Activated naive CD4-positive, alpha-beta T cell treated with Interleukin-2 at 50 U/mL for 16 hours (primary cell): ENCODE results near the gene PLXNC1.

Experiments used
- DNase-seq: peaks from one replicate; pipeline ENCODE4 v3.0.0-alpha.2; 2020

The PLXNC1 gene

GRCh38 chr12:94245631-94246383, 97.4 kb downstream of the PLXNC1 start:
- no peak for DNase-seq

GRCh38 chr12:94247246-94247645, 98.9 kb downstream of the PLXNC1 start:
- DNase-seq, result no peak

DNA sequence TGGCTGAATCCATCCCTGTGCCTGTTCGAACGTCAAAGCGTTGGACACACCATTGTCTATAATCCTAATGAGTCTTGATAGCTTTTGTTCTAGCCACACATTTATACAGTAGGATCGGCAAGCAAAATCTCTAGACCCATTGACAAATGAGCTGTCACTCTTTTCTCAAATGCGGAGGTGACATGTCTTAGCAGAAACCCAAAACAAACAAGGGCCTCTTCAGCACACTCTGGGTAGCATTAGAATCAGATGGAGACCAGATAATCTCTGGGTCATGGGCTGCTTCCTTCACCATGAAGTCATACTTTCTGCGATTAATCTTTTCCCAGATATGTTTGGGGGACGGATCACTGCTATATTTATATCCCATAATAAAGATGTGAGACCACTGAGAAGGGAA, 100.2 kb downstream of the PLXNC1 start:
- DNase-seq, result no peak

- no peak for DNase-seq
Observed at GRCh38 chr12:94250130-94250529, 101.8 kb downstream of the PLXNC1 start.

GRCh38 chr12:94254270-94254669, 105.9 kb downstream of the PLXNC1 start:
- DNase-seq, result no peak

DNA sequence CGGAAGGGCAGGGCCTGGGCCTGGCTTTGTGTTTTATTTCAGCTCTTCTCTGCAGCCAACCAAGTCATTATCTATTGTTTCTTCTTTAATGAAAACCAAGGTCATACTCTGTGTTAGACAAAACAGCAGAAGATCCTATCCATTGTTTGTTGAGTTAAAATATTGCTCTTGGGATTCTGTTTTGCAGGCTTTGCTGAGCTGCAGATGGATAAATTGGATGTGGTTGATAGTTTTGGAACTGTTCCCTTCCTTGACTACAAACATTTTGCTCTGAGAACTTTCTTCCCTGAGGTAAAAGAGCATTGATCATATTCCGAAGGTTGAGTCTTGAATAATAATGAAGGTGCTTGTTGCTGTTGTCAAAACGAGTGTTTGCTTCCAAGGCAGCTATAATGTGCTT, 106.6 kb downstream of the PLXNC1 start:
- DNase-seq, result no peak

DNA sequence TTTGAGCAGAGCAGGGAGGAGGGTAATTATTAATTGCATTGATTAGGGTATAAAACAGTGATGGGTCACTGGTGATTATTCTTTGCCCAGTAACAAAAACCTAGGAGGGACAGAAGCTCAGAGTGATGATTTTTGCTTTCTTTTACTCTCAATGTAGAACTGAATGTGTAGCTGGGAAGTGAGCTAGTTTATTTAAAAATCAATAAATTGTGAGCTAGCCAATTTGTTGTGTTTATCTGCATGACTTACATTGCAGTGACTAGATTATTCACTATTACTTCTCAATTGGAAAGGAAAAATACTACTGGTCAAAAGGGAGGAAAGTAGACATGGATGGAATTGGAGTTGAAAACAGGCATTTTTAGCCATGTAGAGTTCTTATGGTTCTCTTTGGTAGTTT, 107.1 kb downstream of the PLXNC1 start:
- DNase-seq, result no peak

- DNase-seq, result no peak
Observed at GRCh38 chr12:94258593-94258992, 110.2 kb downstream of the PLXNC1 start.

DNA sequence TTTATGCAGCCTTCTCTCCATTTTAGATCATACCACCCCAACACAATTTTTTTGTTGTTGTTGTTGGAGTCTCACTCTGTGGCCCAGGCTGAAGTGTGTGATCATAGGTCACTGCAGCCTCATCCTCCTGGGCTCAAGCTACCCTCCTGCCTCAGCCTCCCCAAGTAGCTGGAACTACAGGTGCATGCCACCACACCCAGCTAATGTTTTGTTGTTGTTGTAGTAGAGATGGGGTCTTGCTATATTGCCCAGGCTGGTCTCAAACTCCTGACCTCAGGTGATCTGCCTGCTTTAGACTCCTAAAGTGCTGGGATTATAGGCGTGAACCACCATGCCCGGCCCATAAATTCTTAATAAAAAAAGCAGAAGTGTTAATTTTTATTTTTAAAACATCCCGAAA, 111.6 kb downstream of the PLXNC1 start:
- no peak for DNase-seq

DNA sequence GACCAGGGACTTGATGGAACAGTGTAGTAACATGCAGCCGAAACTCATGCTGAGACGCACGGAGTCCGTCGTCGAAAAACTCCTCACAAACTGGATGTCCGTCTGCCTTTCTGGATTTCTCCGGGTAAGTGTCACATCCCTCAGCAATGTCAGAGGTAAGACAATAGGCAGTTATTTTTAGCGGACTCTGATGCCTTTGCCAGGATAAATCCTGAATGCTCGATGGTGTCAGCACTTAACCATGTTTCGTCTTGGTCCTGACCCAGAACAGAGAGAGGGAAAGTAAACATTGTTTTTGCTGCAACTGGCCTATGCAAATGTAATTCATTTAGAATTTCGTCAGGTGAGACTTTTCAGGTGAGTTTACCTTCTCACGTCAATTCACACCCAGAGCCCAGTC, 112.3 kb downstream of the PLXNC1 start:
- DNase-seq, result no peak

DNA sequence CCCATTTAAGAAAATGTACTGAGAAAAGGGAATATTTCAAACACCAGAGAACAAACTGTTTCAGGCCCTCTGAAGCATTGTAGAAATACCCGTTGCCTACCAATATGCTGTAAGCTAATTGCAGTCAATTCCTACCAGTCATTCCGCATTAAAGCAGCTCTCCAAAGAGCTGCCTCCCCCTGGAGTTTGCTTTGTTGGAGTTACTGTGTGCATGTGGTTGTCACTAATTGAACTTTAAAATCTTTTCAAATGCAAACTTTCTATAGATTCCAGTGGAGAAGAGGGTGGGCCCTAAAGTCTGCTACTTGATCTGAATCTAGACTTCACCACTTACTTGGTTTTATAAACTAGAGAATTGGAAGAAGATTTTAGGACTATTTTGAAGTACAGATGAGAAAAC, 112.7 kb downstream of the PLXNC1 start:
- no peak for DNase-seq

GRCh38 chr12:94261786-94262185, 113.4 kb downstream of the PLXNC1 start:
- DNase-seq, result no peak

DNA sequence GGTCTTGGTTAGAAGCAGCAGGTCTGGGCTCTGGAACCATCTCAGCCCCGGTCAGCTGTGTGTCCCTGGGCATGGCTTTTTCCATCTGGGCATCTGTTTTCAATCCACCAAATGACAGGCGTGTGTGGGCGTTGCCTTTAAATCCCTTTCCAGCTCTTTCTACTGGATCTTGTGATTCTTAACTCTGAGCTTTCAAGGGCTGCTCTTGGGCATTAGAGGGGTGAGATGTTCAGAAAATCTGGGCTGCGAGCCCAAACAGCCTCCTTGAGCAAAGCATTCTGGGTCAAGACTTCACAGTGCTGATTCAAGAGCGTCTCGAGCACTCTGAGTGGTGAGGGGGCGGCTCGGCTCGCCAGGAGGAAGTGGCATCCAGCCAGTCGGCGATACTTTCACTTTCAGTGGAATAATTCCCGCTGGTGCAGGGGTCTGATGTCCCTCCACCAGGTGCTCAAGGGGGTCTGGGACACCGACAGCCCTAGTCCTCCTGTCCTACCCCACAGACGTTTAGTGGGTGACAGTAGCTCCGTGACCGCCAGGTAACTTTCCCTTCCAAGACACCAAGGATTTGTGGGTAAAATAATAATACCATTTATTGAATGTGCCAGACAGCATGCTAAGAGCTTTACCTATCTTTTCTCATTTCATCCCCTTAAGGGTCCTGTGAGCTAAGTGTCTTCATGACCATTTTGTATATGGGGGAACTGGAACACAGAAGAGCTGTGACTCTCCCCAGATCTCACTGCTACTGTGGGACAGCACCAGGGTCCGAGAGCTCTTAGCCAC, 114.0 kb downstream of the PLXNC1 start:
- DNase-seq, result peak; percentile 74

- DNase-seq, result peak; percentile 72
Observed at GRCh38 chr12:94263011-94263811, 114.8 kb downstream of the PLXNC1 start.

- DNase-seq, result no peak
Observed at GRCh38 chr12:94263905-94264561, 115.7 kb downstream of the PLXNC1 start.

GRCh38 chr12:94264736-94265485, 116.5 kb downstream of the PLXNC1 start:
- DNase-seq, result no peak

DNA sequence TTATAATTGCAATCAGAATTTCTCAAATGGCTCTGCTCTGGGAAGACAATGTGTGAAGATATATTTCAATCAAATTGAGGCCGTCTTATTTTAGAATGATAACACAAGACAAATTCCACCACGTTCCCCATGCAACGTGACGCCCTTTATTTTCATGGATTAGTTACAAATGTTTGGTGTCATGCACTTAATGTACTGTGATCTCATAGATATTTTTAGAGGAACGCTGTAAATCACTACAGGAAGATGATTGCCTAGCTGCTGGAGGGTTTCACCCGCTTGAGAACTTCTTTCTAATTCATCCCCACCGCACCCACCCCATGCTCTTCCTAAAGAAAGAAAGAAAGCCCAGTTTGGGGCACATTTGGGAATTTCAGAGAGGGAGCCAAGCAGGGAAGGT, 117.2 kb downstream of the PLXNC1 start:
- no peak for DNase-seq

DNA sequence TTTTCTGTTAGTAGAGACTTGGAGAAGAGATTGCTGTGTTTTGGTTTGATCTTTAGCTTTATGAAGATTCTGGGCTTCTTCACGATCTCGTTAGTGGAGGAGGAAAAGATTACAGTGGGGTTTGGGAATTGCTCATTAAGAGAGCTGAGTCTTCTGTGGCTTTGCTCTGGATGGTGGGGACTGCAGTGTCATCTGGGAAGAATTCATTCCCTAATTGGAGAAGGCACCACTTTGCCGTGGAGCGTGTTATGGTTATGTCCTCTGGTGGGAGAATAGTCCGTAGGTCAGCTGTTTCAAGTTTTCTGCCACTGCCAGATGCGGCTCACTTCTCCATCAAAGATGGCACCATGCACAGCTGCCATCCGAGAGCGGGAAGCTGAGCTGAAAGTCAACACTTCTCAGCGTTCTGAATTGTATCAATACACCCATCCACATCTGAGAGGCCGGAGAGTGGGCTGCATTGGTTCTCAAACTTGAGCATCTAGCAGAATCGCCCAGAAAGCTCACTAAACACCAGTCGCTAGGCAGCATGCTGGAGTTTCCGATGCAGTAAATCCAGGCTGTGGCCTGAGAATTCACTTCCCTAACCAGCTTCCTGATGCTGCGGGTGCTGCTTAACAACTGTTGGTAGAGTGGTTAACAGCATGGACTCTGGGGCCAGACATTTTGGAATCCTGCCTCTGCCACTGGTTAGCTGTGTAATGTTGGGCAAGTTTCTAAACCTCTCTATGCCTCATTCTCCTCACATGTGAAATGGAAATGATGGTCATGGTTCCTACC, 117.8 kb downstream of the PLXNC1 start:
- no peak for DNase-seq

DNA sequence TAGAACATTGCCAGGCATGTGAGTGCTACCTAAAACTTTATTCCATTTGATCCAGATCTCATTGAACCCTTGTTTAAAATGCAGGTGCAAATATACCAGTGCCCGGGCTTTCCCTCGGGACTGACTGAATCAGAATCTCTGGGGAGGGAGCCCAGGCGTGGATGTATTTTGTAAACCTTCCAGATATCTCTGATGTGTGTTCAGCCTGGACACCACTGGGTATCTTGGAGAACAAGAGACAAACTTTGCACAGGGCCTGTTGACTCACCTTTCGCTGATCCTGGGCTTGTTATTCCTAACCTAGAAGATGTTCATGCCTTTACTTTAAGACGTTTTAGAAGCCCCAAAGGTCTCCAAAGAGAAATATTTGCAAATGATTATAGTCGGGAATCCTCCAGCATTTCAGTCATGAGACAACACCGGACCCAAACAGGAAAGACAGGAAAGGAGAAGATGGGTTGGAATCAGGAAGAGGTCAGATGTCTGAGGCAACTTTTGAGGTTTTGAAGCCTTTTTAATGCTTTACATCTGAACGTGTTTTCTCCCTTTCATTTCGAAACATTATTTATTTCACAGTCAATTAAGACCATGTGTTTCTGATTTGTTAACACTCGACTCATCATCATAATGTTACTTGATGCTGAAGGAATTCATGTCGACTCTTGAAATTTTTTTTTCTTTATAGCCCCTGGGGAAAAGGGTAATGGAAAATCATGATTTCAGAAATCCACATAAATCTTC, 118.6 kb downstream of the PLXNC1 start:
- no peak for DNase-seq

DNA sequence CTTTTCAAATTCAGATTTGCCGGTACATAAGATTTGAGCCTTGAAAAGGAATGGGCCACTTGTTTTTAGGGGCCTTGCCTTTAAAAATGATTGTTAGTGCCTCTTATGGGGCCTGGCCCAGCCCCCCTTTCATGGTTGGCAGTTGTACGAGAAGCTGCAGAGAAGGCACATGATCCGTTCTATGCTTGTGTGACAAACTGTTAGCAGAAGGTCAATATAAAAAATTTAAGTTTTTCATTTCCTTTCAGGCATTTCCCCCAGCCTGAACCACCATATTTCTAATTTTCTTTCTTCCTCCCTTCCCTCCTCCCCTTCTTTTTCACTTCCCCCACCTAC, 119.1 kb downstream of the PLXNC1 start:
- DNase-seq, result no peak

GRCh38 chr12:94267921-94268471, 119.6 kb downstream of the PLXNC1 start:
- no peak for DNase-seq
